NCI-H345 treated with DMSO at 0.1 percent for 48 hours (cell line): ENCODE data around the gene CCDC24.

Experiments
- DNase-seq: peaks from one replicate; lab custom pipeline; 2025; ENCODE audit not compliant: unreplicated experiment; lab: John Stamatoyannopoulos, UW

Gene CCDC24

DNA sequence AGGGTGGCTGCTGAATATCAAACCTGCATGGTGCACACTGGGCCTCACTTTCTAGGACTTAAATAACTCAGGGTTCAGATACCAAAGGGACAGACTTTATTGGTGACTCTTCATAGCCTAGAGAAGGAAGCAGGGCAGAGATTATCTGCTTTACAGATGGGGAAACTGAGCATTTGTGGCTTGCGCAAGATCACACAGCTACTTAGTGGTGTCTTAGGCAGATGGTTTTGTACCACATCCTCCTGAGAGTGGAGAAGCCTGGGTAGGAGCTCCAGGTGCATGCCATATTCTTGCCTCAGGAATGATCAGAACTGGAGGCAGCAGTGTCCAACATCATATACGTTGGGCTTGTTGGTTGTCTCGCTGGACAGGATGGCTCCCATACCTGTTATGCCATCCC is 28.4 kb upstream of the CCDC24 start:
- no peak for DNase-seq

DNA sequence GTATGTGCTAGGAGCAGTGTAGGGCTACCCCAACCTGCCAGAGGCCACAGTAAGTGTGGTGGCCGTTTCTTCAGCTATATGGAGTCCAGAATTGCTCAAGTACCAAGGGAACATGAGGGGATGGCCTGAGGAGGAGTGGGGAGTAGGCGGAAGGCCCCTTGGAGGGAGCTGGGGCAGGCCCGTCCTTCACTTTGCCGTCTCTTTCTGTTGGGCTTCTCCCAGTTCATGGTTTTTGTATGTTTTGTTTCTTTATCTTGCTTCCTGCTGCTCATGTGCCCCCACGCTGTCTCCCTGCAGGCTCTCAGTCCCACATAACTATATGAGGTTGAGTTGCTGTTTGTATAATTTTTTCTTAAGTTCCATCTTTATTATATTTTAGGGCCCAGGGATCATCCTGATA is 27.5 kb upstream of the CCDC24 start:
- DNase-seq = no peak

DNA sequence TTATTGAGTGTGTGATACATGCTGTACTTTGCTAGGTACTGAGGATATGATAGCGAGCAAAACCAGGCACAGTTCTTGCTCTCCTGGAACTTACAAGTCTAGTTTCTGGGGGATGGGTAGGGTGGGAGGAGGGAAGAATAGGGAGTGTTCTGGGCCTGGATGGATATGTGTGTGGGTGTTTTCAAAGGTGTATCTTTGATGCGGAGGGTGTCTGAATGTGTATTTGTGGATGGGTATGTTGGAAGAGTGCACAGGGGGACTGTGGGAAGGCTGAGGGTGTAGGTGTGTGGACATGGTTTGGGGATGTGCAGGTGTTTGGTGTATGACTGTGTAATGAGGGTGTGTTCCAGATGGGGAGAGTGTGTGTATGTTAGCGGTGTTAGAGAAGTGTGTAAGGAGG is 26.1 kb upstream of the CCDC24 start:
- no peak for DNase-seq

DNA sequence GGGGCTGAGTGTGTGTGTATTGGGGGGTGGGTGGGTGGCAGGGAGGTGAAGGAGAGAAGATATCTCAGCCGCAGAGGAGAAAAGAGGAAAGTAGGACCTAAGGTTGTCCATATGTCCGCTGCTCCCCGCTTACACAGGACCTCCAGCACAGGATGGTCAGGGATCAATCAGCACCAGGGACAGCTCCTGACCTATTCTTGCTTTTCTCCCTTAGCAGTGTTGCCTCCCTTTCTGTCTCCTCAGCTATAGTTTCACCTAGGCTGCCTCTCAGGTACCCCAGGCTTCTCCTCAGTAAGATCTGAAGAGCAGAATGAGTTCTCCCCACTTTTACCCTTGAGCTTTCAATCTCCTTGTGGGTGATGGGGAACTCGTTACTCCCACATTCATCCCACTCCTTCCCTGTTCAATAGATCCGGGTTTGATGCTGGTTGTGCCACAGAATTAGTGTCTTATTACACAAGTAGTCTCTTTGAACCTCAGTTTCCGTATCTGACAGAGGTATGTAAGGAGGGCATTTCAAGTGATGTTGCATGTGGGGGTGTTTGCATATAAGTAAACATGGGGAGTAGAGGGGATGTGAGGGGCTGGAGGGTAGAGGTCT is 23.0 kb upstream of the CCDC24 start:
- DNase-seq = no peak

DNA sequence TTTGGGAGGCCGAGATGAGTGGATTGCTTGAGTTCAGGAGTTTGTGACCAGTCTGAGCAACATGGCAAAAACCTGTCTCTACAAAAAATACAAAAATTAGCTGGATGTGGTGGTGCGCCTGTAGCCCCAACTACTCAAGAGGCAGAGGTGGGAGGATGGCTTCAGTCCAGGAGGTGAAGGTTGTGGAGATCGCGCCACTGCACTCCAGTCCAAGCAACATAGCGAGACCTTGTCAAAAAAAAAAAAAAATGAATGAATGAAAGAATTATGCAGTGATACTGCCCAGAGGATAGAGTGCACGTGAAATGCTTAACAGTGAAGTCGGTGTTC is 22.0 kb upstream of the CCDC24 start:
- DNase-seq = no peak

DNA sequence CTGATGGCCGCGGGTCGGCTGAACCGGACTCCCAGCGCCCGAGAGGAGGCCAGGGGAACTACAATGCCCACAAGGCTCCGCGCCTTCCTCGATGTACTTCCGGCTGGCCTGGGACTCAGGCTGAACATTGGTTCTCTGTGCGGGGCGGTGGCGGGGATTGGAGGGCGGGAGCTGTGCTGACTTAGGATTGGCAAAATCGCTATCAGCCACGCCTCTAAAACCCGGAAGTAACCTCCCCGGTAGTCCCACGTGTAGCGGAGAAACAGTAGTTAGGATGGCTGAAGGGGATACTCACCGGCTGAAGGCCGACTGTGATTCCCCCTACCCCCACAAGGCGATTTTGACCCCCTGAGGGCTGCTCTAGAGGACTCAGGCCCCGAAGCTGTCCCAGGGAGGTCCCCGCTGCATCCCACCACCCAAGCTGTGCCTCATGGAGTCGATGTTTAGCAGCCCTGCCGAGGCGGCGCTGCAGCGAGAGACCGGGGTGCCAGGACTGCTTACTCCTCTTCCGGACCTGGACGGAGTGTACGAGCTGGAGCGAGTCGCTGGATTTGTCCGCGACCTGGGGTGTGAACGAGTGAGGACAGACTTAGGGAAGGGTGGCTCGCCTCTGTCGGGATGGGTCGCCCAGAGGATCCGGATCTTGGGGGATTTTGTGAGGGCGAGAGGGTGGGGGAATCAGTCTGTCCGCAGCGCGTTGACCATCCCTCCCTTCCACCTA is 21.5 kb upstream of the CCDC24 start, which contains the start of gene DPH2:
Gene DPH2, plus strand, starts transcription at position 265 of the 721 bp plus-strand sequence. Its CDS starts 166 bp downstream, at position 431.
- peak; percentile 93 for DNase-seq

DNA sequence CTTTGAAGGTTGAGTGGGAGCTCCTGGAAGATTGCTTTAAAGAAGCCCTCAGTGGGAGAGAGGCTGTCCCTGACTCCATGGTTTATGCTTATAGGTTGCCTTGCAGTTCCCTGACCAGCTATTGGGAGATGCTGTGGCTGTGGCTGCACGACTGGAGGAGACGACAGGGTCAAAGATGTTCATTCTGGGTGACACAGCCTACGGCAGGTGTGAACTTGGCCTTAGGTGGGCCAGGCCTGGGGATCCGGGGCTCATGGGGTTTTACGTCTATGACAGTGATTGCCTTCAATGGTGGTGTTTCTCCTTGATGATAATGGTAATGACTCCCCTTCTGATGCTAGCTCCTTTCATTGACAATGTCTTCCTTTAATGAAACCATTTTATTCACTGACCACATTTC is 20.9 kb upstream of the CCDC24 start:
- DNase-seq = no peak

DNA sequence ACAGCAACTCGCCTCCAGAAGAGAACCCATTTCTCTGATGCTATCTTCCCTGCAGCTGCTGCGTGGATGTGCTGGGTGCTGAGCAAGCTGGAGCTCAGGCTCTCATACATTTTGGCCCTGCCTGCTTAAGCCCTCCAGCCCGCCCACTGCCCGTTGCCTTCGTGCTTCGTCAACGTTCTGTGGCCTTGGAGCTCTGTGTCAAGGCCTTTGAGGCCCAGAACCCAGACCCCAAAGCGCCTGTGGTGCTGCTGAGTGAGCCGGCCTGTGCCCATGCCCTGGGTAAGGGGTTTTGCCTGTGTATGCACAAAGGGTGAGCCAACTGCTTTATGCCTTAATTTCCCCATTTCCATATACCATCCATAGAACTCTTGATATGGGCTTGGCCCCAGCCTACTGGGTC is 20.5 kb upstream of the CCDC24 start:
- no peak for DNase-seq

DNA sequence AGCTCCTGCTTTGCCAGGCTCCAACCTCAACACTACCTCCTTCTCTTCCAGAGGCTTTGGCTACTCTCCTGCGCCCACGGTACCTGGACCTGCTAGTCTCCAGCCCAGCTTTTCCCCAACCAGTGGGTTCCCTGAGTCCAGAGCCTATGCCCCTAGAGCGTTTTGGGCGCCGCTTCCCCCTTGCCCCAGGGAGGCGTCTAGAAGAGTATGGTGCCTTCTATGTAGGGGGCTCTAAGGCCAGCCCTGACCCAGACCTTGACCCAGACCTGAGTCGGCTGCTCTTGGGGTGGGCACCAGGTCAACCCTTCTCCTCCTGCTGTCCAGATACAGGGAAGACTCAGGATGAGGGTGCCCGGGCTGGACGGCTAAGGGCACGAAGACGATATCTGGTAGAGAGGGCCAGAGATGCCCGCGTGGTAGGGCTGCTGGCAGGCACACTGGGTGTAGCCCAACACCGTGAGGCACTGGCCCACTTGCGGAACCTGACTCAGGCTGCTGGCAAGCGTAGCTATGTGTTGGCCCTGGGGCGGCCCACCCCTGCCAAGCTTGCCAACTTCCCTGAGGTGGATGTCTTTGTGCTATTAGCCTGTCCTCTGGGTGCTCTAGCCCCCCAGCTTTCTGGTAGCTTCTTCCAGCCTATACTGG is 19.9 kb upstream of the CCDC24 start:
- no peak for DNase-seq

DNA sequence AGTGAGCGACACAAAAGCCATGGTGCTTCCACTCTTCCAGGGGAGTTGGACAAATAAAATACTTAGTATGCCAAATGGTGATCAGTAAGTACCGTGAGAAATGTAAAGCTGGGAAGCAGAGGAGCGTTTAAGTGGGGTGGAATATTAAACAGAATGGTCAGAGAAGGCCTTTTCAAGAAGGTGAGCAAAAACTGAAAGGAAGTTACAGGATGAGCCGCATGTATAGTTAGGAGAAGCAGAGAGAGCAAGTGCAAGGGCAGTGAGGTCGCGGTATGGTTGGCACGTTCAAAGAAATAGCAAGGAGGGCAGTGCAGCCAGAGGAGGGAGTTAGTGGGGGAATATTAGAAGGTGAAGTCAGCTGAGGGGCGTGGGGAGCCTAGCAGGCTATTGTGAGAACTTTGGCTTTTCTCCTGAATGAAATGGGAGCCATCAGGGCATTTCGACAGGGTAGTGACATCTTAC is 17.4 kb upstream of the CCDC24 start:
- no peak for DNase-seq

DNA sequence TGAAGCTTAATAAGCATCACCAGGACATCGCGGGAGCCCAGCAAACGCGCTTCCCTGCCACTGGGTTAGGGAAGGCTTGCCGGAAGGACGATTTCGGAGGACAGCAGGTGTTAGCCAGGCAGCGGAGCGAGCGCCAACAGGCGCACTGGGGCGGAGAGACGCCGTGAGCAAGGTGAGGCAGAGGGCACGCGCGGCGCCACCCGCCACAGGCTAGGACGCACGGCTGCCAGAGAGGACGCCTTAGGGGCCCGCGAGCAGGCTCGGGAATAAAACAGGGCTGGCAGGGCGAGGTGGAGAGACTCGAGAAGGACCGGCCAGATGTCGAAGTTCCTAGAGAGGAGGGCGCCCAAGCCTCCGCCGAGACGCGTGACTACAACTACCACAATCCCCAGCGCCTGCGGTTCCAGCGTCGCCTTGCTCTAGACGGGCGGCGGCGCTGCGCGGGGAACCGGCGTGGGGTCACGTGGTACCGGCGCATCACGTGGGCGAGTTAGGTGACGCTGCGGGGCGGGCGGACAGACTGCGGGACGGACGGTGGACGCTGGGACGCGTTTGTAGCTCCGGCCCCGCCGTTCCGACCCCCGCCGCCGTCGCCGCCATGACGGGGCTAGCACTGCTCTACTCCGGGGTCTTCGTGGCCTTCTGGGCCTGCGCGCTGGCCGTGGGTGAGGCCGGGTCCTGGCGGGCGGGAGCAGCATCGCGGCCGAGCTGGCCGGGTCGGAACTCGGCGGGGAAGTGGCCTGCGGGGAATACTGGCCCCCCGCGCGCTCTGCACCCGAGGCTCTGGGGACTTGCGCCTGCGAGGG is 16.8 kb upstream of the CCDC24 start, which contains the start of gene ATP6V0B:
Gene ATP6V0B, plus strand, starts transcription at position 518 of the 806 bp plus-strand sequence. Its CDS starts 81 bp downstream, at position 599.
- DNase-seq = peak; percentile 88

DNA sequence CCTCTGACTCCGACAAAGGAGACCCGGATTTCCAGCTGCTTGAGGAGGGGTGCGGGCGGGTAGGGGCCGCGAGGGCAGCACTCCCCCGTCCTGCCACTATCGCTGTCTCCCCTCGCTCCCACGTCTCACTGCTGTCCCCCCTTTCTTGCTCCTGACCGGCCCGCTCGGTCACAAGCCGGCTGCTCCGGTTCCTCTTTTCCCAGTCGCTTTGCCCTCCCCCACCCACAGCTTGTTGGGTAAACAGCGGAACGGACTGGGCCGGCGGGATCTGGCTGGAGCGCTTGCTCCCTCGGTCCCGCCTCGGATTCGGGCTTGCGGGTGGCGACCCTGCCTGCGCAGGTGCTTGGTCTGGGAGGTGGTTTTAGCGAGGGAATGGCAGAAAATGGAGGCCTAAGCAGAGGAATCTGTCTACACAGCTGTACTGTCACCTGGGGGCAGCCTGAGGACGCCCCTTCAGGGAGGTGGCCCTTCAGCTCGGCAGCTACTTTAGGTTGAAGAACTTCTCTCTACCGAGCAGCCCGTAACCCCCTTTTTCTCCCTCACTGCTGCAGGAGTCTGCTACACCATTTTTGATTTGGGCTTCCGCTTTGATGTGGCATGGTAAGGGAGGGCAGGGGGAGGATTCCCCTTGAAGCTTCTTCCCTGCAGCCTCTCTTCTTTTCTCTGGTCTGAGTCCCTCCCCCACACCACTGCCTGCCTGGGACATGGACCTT is 16.0 kb upstream of the CCDC24 start:
- no peak for DNase-seq

DNA sequence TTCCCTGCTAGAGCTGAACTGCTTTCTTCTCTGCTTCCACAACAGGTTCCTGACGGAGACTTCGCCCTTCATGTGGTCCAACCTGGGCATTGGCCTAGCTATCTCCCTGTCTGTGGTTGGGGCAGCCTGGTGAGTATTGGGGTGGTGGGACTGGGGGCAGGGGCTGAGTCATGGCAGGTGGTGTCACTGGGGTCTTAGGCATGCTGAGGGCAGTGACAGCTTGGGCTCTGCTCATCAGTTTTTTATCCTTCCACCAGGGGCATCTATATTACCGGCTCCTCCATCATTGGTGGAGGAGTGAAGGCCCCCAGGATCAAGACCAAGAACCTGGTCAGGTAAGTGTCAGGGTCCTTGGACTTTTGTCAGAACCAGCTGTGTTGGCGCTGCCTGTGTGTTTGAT is 15.4 kb upstream of the CCDC24 start:
- DNase-seq = no peak

DNA sequence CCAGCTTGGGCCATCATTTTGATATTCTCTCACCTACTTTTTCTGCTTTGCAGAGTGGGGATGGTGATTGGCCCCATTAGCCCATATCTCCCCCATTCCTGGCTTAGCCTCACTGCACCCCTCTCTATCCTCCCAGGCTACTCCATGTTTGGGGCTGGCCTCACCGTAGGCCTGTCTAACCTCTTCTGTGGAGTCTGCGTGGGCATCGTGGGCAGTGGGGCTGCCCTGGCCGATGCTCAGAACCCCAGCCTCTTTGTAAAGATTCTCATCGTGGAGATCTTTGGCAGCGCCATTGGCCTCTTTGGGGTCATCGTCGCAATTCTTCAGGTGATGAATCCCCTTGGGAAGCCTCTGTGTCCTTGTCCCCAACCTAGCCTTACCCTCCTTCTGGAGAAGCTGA is 14.5 kb upstream of the CCDC24 start:
- no peak for DNase-seq

DNA sequence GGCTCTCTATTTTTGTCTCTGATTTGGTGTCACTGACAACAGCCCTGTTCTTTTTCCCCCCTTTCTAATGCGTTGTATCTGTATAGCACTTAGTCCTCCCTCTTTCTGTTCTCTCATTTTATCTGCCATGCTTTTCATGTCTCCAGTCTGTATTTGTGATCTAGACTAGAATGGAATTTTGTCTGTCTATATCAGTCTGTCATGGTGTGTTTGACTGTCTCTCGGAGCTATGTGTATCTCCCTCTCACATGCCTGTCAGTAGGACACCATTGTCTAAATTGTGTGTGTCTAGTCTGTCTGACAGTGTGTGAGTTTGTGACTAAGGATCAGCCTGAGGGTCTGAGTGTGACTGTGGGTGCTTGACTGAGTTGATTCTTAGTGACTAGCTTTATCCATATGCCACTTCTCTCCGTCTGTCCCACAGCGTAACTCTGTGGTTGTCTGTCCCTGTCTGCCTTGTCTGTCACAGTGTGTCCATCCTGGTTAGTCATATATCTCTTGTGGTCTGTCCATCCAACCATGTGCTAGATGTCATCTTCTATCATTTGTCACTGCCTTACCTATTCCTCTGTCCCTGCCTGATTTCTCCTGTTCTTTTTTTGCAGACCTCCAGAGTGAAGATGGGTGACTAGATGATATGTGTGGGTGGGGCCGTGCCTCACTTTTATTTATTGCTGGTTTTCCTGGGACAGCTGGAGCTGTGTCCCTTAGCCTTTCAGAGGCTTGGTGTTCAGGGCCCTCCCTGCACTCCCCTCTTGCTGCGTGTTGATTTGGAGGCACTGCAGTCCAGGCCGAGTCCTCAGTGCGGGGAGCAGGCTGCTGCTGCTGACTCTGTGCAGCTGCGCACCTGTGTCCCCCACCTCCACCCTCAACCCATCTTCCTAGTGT is 13.8 kb upstream of the CCDC24 start:
- no peak for DNase-seq

DNA sequence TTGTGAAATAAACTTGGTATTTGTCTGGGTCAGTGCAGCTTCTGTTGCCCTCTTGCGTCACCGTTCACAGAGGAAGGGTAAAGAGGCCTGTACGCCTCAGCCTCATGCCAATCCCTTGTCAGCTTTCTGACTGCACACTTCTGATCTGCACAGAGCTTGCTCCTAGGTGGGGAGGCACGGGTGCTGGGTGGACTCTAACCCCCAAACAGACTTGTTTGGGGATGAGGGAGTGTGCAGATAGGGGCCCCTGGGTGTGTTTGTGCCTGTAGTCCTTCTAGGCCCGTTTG is 13.2 kb upstream of the CCDC24 start:
- no peak for DNase-seq

DNA sequence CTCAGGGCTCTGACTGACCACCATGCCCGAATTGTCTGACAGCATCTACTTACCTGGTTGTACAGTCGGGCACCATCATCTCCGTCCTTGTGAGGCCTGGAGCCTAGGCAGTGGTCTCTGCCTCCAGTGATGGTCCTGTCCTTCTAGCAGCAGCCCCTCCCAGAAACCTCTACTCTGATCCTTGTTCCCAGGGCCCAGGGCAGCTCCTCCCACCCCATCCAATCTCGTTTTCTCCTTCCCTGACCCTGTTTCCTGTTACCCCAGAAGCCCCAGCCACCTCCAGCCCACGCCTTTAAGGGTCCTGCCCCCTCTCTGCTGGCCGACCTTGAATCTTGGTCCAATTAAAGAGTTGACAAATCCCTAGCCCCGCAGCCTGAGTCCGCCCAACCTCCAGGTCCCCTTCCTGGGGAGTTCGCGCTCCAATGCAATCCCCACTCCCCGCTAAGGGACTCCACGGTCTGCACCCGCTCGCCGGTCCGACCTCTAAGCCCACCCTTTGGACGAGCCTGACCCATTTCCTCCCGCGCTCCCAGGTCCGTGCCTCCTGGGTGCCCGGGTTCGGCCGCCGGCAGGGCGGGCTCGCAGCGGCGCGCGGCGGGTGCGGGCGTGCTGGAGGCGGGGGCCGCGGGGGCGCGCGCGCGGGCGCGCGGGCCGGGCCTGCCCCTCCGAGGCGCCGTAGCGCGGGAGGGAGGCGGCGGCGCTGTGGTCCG is 12.7 kb upstream of the CCDC24 start, which contains the start of gene B4GALT2:
Gene B4GALT2, plus strand, starts transcription at position 660 of the 710 bp plus-strand sequence. CDS start 1,951 bp downstream, outside the sequence.
- DNase-seq = no peak

DNA sequence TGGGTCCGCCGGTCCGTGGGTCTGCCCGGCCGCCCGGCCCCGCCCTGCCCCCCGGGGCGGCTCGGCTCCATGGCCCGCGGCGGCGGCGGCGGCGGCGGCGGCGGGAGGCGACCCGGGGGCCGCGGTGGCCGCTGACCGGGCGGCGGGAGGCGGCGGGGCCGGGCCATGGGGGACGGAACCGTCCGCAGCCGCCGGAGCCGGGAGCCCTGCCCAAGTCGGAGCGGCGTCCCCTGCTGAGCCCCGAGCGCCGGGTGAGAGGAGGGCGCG is 12.2 kb upstream of the CCDC24 start:
- no peak for DNase-seq

DNA sequence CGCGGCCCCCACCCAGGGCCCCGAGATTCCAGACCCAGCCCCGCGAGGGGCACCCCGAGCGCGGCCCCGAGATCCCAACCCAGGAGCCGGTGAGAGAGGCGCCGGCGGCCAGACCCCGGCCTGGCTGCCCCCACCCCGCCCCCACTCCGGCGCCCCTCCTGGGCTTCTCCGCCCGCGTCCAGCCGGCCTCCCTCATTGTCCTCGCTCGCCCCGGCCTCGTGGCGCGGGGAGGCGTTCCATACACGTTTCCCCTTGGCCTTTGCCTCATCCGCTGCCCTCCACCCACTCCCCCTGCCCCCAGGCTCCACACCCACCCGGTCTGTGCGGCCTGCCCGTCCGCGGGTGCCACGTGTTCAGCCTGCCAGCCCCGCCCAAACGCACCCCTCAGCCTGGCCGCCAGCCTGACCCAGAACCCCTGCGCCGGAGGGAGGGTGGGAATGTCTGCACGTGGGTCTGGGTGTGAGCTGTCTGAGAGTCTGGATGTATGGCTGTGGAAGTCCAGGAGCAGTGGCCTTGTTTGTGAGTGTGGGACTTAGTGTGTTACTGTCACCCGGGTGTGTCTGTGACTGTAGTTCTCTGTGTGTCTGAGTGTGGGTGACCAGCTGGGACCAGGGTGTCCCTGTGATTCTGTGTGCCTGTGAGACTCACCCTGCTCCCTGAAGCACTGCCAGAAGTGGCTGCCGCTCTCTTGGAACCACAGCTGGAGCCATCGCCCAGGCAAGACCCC is 11.7 kb upstream of the CCDC24 start:
- DNase-seq = no peak
